ENCODE measurements around the gene ZFP36L2. TPM values are rescaled to one million over a fixed set of nuclear protein-coding genes. Genes with fewer than 3 reads are reported as not detected.
A peak's percentile ranks its signal among the peaks of the same experiment; 100 is the strongest.

Gene ZFP36L2
- total RNA-seq, 2 donors from 2014 or later = 172 to 197 TPM

DNA sequence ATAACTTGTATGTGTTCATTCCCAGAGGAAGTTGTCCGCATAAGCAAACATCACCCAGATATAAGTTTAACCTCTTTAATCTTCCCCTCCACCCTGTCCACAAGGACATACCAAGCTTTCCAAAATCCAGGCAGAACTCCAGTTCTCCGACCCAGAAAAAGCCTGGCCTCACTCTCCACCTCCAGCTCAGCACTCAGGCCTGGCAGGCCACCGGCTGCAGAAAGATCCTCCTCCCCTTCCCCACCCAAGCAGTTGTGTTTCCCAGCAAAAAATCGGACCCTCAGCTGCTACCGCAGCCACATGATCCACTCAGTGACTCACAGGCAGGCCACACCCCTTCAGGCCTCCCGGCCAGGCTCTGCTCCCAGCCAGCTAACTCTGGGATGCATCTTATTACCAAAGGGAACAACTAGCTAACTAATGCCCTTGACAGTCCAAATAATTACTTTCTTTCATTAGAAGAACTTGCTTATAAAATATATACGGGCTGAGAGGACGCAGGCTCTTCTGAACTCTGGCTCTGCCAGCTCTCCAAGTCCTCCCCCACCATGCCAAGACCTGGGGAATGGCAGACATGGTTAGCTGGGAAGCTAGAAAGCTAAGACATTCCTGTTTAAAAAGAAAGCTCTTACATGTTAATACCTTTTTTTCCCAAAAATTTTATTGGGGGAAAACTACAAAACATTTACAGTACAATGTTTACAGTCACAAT lies 4.5 kb downstream of the ZFP36L2 start:
- DNase-seq (ENCODE audit: low spot score) = peak; percentile 67
- ATAC-seq (ENCODE audit: insufficient number of reproducible peaks, low FRiP score, low read depth) = no peak
- Histone ChIP-seq H3K27ac (peak overlapping the region; percentile 98 to 99), H3K4me3 (peak overlapping the region; percentile 88), H3K4me1 (ENCODE audit: control insufficient read depth in 1 of 2, low read depth in 2 of 2) (peaks cover 40 to 50% of the 10 kb centered on the region in 2 donors), H3K9me3 (no peaks in the 10 kb centered on the region), H3K27me3 (replicated peaks; ENCODE audit: insufficient read depth) (no peaks in the 10 kb centered on the region), H3K36me3 (peaks cover 29% of the 10 kb centered on the region)
- TF ChIP-seq, protein P1, sequence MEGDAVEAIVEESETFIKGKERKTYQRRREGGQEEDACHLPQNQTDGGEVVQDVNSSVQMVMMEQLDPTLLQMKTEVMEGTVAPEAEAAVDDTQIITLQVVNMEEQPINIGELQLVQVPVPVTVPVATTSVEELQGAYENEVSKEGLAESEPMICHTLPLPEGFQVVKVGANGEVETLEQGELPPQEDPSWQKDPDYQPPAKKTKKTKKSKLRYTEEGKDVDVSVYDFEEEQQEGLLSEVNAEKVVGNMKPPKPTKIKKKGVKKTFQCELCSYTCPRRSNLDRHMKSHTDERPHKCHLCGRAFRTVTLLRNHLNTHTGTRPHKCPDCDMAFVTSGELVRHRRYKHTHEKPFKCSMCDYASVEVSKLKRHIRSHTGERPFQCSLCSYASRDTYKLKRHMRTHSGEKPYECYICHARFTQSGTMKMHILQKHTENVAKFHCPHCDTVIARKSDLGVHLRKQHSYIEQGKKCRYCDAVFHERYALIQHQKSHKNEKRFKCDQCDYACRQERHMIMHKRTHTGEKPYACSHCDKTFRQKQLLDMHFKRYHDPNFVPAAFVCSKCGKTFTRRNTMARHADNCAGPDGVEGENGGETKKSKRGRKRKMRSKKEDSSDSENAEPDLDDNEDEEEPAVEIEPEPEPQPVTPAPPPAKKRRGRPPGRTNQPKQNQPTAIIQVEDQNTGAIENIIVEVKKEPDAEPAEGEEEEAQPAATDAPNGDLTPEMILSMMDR (IDR thresholded peaks at IDR 0.05) = no peak

DNA sequence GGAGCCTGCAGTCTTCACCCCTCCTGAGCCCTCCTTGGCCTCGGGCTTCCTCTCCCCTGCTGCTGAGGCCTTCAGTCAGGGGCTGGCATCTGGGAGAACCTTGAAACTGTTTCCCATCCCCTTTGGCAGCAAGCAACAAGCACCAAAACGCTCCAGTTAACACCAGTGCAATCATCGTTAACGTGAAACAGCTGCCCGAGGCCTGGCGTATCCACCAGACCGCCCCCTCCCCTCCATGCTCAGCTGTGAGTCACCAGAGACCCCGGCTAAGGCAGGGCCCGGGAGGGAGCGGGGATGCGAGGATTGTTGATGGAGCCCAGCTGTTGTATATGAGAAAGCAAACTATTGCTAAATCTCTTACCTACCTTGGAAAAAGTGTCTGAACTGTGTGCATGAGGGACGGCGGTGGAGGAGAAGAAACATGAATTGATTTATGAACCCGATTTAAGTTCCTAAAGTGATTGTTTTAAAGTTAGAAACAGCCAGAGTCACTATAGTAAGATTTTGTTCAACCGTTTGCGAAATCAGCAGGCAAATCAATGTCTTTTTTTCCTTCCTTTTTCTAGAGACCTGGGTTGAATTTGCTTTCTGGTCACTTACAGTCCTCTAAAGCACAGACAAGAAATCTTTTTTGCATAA lies 5.2 kb downstream of the ZFP36L2 start:
- H3K4me1 ChIP-seq (ENCODE audit: control insufficient read depth in 1 of 2, low read depth in 2 of 2) = peaks cover 41 to 55% of the 10 kb centered on the region in 2 donors
- H3K9me3 ChIP-seq = no peaks in the 10 kb centered on the region
- H3K4me3 ChIP-seq = peak overlapping the region; percentile 88
- peaks cover 29% of the 10 kb centered on the region for H3K36me3 ChIP-seq
- no peak for DNase-seq (ENCODE audit: low spot score)
- ATAC-seq (ENCODE audit: insufficient number of reproducible peaks, low FRiP score, low read depth) = no peak
- H3K27ac ChIP-seq = peak overlapping the region; percentile 98 to 99
- no peaks in the 10 kb centered on the region for H3K27me3 ChIP-seq (replicated peaks; ENCODE audit: insufficient read depth)
- TF ChIP-seq, protein P1 (IDR thresholded peaks at IDR 0.05) = no peak

DNA sequence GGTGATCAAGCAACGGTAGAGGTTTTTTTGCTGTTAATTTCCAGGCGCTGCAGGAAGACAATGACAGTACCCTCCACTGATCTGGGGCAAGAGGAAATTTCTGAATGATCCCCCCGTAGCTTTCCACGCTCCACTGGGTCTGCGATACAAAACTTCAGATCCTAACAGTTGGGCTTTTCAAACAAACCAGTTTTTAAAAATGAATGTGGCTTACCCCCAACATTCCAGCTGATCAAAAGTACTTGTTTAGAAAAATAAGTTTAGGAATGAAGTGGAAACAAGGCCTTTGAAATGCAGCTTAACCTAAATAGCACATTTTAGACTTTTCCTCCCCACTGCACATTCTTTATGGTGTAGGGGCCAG lies 5.7 kb downstream of the ZFP36L2 start:
- TF ChIP-seq, protein P1 (IDR thresholded peaks at IDR 0.05) = no peak
- Histone ChIP-seq H3K9me3 (no peaks in the 10 kb centered on the region), H3K27me3 (replicated peaks; ENCODE audit: insufficient read depth) (no peaks in the 10 kb centered on the region), H3K4me1 (ENCODE audit: control insufficient read depth in 1 of 2, low read depth in 2 of 2) (peaks cover 44 to 60% of the 10 kb centered on the region in 2 donors), H3K27ac (peak overlapping the region; percentile 98 to 99), H3K4me3 (peak overlapping the region; percentile 88), H3K36me3 (peaks cover 29% of the 10 kb centered on the region)
- ATAC-seq (ENCODE audit: insufficient number of reproducible peaks, low FRiP score, low read depth) = no peak
- no peak for DNase-seq (ENCODE audit: low spot score)

DNA sequence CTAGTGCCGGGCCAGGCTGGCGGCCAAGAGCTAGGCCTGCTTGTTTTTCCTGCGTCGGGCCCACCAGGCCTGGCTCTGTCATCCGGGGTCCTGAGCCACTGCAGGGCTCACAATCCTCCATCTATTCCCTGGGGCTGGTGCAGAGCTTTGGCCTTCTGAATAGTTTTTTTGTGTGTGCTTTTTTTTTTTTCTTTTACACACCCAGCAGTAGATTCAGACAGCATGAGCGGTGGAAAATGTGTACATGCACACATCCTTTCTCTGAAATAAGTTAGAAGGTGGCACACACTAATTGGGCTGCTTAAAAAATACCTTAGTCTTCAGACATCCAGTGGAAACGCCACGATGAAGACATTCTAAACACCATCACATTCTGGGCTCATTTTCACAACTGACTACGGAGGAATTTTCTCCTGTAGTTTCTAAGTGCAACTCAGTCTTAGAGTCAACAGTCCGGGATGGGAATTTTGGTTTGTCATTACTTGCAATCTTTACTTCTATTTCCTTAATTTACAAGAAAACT lies 6.1 kb downstream of the ZFP36L2 start:
- Histone ChIP-seq H3K27ac (peak overlapping the region; percentile 98 to 99), H3K27me3 (replicated peaks; ENCODE audit: insufficient read depth) (no peaks in the 10 kb centered on the region), H3K9me3 (no peaks in the 10 kb centered on the region), H3K4me1 (ENCODE audit: control insufficient read depth in 1 of 2, low read depth in 2 of 2) (peaks cover 47 to 65% of the 10 kb centered on the region in 2 donors), H3K4me3 (peak overlapping the region; percentile 88), H3K36me3 (peaks cover 28% of the 10 kb centered on the region)
- TF ChIP-seq, protein P1 (IDR thresholded peaks at IDR 0.05) = no peak
- ATAC-seq (ENCODE audit: insufficient number of reproducible peaks, low FRiP score, low read depth) (no peak), DNase-seq (ENCODE audit: low spot score) (no peak)

Measured in thoracic aorta (tissue), 2 donors.